Panc1 (cell line): ENCODE measurements around the gene MKLN1. TPM values are rescaled to one million over a fixed set of nuclear protein-coding genes. Genes with fewer than 3 reads are reported as not detected.

Experiments used
- ATAC-seq: fragments of 200-7000 bp; cut with Tn5 transposase; 2 replicates; pipeline ENCODE4 v1.9.1; 2020; ENCODE audit warnings: mild to moderate bottlenecking, moderate library complexity
- BruUV-seq: library from RNA; stranded (reverse); fragments of 400-500 nt; replicated peaks from 2 replicates; lab custom pipeline; 2021; lab: Mats Ljungman, UMichigan
- CTCF ChIA-PET: fragments of 300-600 bp; sonication (Branson Sonifier 250); formaldehyde crosslinking; loops from one replicate; lab custom pipeline; 2022; ENCODE audit warnings: antibody characterized with exemption; lab: Charles Lee
- POLR2A ChIA-PET: fragments of 300-600 bp; sonication (Branson Sonifier 250); formaldehyde crosslinking; loops from one replicate; lab custom pipeline; 2022; ENCODE audit warnings: antibody characterized with exemption; lab: Charles Lee
- DNase-seq: peaks from one replicate; pipeline ENCODE4 v3.0.0-alpha.2; 2010; ENCODE audit warnings: low read depth, low spot score
- H3K27ac ChIP-seq: 2 replicates; pipeline ENCODE4 v1.5.1; 2011; ENCODE audit warnings: mild to moderate bottlenecking, low read length, inconsistent platforms
- H3K27me3 ChIP-seq: fragments of 200-500 bp; sonication (Bioruptor generic); 2 replicates; pipeline ENCODE4 v1.6.0; 2014; ENCODE audit warnings: low read length, inconsistent platforms; ENCODE audit not compliant: control insufficient read depth, insufficient read depth
- H3K36me3 ChIP-seq: fragments of 200-500 bp; sonication (Bioruptor generic); 2 replicates; pipeline ENCODE4 v1.5.1; 2014; ENCODE audit warnings: inconsistent platforms, mild to moderate bottlenecking, low read length, moderate library complexity; ENCODE audit not compliant: control insufficient read depth, insufficient read depth
- H3K4me1 ChIP-seq: 2 replicates; pipeline ENCODE4 v1.5.1; 2011; ENCODE audit warnings: inconsistent platforms, mild to moderate bottlenecking, low read length, moderate library complexity; ENCODE audit not compliant: control insufficient read depth, insufficient read depth
- H3K4me3 ChIP-seq, 2 experiments: 2 replicates each; pipeline ENCODE4 v1.5.1; 2011 to 2012; ENCODE audit warnings: low read depth in 2 of 2, low read length in 2 of 2, mild to moderate bottlenecking in 2 of 2, inconsistent platforms in 1 of 2, moderate library complexity in 1 of 2
- H3K9me3 ChIP-seq: fragments of 200-500 bp; sonication (Bioruptor generic); 2 replicates; pipeline ENCODE4 v1.5.1; 2014; ENCODE audit warnings: low read depth, mild to moderate bottlenecking, inconsistent platforms, low read length, moderate library complexity; ENCODE audit not compliant: control insufficient read depth, insufficient read depth
- POLR2AphosphoS5 ChIP-seq: IDR thresholded peaks from 2 replicates; pipeline ENCODE4 v1.6.1; 2012; ENCODE audit warnings: mild to moderate bottlenecking, low read depth, low read length, moderate library complexity
- SIN3A ChIP-seq: IDR thresholded peaks from 2 replicates; pipeline ENCODE4 v1.6.1; 2012; ENCODE audit warnings: low read depth, mild to moderate bottlenecking, low read length, moderate library complexity, borderline replicate concordance; ENCODE audit not compliant: insufficient read depth
- TCF7L2 ChIP-seq: IDR thresholded peaks from 2 replicates; pipeline ENCODE4 v1.6.1; 2011; ENCODE audit warnings: mild to moderate bottlenecking, low read depth, low read length, inconsistent platforms
- in situ Hi-C: cut with HindIII; loops from 2 replicates; pipeline ENCODE4 v1.10.0; 2016; ENCODE audit warnings: low sequenced_read_pairs, low pct_unique_long_range_greater_than_20kb
- intact Hi-C: fragments of 100-400 bp; cut with micrococcal nuclease; formaldehyde crosslinking; loops from one replicate; pipeline ENCODE4 v1.10.0; 2022; ENCODE audit not compliant: unreplicated experiment
- total RNA-seq: library from RNA; stranded (reverse); gene quantifications from one replicate; pipeline ENCODE4 v1.2.1, GENCODE V29; 2021; ENCODE audit not compliant: unreplicated experiment
- TF ChIP-seq, protein P1 (sequence below), 2 experiments: IDR thresholded peaks; 2 replicates each; pipeline ENCODE4 v1.6.1; 2011 to 2012; ENCODE audit warnings: low read depth in 2 of 2, control low read depth in 1 of 2, low read length in 1 of 2, mild to moderate bottlenecking in 1 of 2, moderate library complexity in 1 of 2; ENCODE audit not compliant: insufficient read depth in 1 of 2
- TF ChIP-seq, protein P2 (sequence below): fragments of 450-650 bp; IDR thresholded peaks from 2 replicates; pipeline ENCODE4 v1.5.1; 2017; ENCODE audit warnings: mild to moderate bottlenecking

MKLN1 gene
- total RNA-seq, 1 experiment from 2014 or later, result 46.4 TPM

DNA sequence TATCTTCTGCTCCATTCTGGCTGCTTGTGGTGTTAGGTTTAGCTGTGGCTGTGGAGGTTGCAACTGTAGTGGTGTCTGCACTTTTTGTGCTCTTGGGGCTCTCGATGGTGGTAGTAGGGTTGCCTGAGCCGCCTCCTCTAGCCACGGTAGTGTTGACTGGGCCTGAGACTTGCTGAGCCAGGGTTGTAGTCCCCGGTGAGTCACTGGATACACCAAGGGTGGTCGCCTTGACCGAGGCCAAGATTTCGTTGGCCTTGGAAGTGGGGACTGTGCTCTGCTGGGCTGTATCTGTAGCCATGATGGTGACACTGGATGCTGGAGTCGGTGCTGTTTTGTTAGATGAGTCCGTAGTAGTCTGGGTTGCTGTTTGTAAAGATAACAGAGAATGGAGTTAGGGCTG, 183.4 kb downstream of the MKLN1 start:
- Histone ChIP-seq H3K27me3 (no peaks in the 10 kb centered on the region), H3K27ac (no peak overlapping the region), H3K4me3 (no peak overlapping the region), H3K4me1 (no peaks in the 10 kb centered on the region), H3K36me3 (no peaks in the 10 kb centered on the region), H3K9me3 (no peaks in the 10 kb centered on the region)
- ChIA-PET CTCF (no interaction called here), POLR2A (no interaction called here)
- no TSS peak for BruUV-seq
- TF ChIP-seq TCF7L2 (no peak), POLR2AphosphoS5 (no peak), SIN3A (no peak)
- TF ChIP-seq, protein P1, sequence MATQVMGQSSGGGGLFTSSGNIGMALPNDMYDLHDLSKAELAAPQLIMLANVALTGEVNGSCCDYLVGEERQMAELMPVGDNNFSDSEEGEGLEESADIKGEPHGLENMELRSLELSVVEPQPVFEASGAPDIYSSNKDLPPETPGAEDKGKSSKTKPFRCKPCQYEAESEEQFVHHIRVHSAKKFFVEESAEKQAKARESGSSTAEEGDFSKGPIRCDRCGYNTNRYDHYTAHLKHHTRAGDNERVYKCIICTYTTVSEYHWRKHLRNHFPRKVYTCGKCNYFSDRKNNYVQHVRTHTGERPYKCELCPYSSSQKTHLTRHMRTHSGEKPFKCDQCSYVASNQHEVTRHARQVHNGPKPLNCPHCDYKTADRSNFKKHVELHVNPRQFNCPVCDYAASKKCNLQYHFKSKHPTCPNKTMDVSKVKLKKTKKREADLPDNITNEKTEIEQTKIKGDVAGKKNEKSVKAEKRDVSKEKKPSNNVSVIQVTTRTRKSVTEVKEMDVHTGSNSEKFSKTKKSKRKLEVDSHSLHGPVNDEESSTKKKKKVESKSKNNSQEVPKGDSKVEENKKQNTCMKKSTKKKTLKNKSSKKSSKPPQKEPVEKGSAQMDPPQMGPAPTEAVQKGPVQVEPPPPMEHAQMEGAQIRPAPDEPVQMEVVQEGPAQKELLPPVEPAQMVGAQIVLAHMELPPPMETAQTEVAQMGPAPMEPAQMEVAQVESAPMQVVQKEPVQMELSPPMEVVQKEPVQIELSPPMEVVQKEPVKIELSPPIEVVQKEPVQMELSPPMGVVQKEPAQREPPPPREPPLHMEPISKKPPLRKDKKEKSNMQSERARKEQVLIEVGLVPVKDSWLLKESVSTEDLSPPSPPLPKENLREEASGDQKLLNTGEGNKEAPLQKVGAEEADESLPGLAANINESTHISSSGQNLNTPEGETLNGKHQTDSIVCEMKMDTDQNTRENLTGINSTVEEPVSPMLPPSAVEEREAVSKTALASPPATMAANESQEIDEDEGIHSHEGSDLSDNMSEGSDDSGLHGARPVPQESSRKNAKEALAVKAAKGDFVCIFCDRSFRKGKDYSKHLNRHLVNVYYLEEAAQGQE (IDR thresholded peaks at IDR 0.05; ENCODE audit: insufficient read depth in 1 of 2, low read depth in 2 of 2, low read length in 1 of 2), result no peak
- TF ChIP-seq, protein P2, sequence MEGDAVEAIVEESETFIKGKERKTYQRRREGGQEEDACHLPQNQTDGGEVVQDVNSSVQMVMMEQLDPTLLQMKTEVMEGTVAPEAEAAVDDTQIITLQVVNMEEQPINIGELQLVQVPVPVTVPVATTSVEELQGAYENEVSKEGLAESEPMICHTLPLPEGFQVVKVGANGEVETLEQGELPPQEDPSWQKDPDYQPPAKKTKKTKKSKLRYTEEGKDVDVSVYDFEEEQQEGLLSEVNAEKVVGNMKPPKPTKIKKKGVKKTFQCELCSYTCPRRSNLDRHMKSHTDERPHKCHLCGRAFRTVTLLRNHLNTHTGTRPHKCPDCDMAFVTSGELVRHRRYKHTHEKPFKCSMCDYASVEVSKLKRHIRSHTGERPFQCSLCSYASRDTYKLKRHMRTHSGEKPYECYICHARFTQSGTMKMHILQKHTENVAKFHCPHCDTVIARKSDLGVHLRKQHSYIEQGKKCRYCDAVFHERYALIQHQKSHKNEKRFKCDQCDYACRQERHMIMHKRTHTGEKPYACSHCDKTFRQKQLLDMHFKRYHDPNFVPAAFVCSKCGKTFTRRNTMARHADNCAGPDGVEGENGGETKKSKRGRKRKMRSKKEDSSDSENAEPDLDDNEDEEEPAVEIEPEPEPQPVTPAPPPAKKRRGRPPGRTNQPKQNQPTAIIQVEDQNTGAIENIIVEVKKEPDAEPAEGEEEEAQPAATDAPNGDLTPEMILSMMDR, result no peak
- intact Hi-C loops (no loop called here), in situ Hi-C loops (no loop called here)
- no peak for DNase-seq
- ATAC-seq, result no peak

DNA sequence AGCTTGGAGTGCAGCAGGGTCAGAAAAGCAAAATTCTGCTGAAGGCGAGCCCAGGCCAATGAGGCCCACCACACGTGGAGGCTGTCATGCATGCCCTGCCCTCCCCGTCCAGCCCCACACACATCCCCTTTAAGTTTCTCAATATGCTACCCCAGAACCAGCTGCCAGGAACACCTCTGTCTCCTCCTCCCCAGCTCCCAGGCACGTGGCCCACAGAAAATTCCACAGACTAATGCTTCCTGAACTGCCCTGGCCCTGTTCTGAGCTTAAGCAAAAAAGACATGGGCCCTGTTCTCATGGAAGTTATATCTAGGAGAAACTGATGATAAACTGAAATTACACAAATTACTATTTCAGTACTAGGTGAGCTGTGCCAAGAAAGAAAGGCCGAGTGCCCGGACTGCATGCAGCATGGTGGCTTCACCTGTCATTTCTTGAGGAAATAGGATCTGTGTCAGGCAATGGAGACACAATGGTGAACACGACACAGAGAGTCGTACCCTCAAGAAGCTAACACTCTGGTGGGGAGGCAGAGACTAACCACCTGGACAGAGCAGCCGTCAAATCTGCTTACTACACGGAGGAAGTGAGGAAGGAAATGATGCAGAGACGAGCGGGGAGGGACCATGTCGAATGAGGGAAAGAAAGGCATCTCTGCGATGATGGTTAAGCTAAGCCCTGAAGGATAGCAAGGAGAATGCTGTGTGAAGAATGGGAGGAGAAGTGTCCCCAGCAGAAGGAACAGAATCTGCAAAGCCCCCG, 184.3 kb downstream of the MKLN1 start:
- in situ Hi-C loops (no loop called here), intact Hi-C loops (no loop called here)
- CTCF ChIA-PET, result interaction anchor here (1.0 kb wide), 1 partner anchor 10 kb away, joined by 4 read pairs; no protein-coding TSS in a partner anchor
- TF ChIP-seq, protein P2, result no peak
- no peak for TF ChIP-seq SIN3A
- no peak for TF ChIP-seq POLR2AphosphoS5
- TF ChIP-seq TCF7L2, result no peak
- TF ChIP-seq, protein P1 (IDR thresholded peaks at IDR 0.05; ENCODE audit: insufficient read depth in 1 of 2, low read depth in 2 of 2, low read length in 1 of 2), result no peak
- POLR2A ChIA-PET, result no interaction called here
- Histone ChIP-seq H3K9me3 (no peaks in the 10 kb centered on the region), H3K36me3 (no peaks in the 10 kb centered on the region), H3K4me1 (no peaks in the 10 kb centered on the region), H3K27ac (no peak overlapping the region), H3K4me3 (no peak overlapping the region), H3K27me3 (no peaks in the 10 kb centered on the region)
- DNase-seq, result no peak
- BruUV-seq, result no TSS peak
- ATAC-seq, result no peak
